Stomach smooth muscle (tissue), 2 donors: Measurements from ENCODE around the gene NCL.
A peak's percentile ranks its signal among the peaks of the same experiment; 100 is the strongest.

Experiments used
- H3K27ac ChIP-seq: one replicate; pipeline ENCODE4 v1.7.0; 2013; ENCODE audit warnings: mild to moderate bottlenecking, low read length, inconsistent platforms
- H3K27me3 ChIP-seq, 2 donors: one replicate each; pipeline ENCODE4 v1.7.0; 2013; ENCODE audit warnings: low read length in 2 of 2; ENCODE audit not compliant: insufficient read depth in 2 of 2, control insufficient read depth in 1 of 2
- H3K36me3 ChIP-seq, 2 donors: one replicate each; pipeline ENCODE4 v1.7.0; 2013; ENCODE audit warnings: low read length in 2 of 2; ENCODE audit not compliant: control insufficient read depth in 2 of 2, insufficient read depth in 2 of 2
- H3K4me1 ChIP-seq: one replicate; pipeline ENCODE4 v1.7.0; 2013; ENCODE audit warnings: low read length; ENCODE audit not compliant: control insufficient read depth, insufficient read depth
- H3K4me3 ChIP-seq, 2 donors: one replicate each; pipeline ENCODE4 v1.7.0; 2013; ENCODE audit warnings: low read length in 2 of 2
- H3K9ac ChIP-seq, 2 donors: one replicate each; pipeline ENCODE4 v1.7.0; 2013; ENCODE audit warnings: low read length in 2 of 2, mild to moderate bottlenecking in 1 of 2
- H3K9me3 ChIP-seq, 2 donors: one replicate each; pipeline ENCODE4 v1.7.0; 2013; ENCODE audit warnings: low read length in 2 of 2; ENCODE audit not compliant: control insufficient read depth in 2 of 2
- donor health status: healthy.
- donor health status: Pancreatic carcinoma.

NCL gene

DNA sequence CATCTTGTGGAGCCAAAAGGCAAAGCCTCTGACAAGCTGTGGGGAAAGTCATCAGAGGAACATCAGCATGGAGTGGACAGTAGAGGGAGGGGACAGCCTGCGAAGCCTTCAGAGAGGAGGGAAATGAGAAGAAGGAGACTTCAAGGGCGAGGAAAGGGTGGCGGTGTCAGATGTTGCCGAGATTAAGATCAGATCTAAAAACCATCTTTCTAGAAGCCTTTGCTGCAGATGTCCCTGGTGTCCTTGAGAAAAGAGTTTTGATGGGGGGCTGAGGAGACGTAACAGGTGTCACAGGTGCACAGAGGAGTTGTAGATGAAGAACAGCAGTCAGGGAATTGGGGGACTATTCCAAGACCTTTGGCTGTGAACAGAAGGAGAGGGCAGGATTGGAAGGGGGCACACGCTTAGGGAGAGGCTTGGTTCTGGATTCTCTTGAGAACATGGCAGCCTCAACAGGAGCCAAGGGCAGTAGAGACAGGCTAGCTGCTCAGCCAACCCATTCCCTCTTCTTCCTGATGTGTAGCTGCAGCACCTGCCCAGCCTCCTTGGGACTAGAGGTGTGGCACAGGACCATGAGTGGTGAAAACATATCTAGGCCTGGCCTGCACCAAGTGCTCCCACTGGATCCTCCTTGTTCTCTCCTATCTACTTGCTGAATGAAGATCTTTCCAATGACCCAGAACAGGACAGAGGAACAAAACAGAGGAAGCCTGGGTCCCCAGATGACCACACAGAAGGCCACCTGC, 22.7 kb upstream of the NCL start:
- H3K4me3 ChIP-seq, result no peak overlapping the region
- peaks cover 11% of the 10 kb centered on the region for H3K4me1 ChIP-seq
- no peak overlapping the region for H3K27ac ChIP-seq
- no peak overlapping the region for H3K9ac ChIP-seq
- H3K36me3 ChIP-seq, result no peaks in the 10 kb centered on the region
- H3K9me3 ChIP-seq, result no peaks in the 10 kb centered on the region
- no peaks in the 10 kb centered on the region for H3K27me3 ChIP-seq

DNA sequence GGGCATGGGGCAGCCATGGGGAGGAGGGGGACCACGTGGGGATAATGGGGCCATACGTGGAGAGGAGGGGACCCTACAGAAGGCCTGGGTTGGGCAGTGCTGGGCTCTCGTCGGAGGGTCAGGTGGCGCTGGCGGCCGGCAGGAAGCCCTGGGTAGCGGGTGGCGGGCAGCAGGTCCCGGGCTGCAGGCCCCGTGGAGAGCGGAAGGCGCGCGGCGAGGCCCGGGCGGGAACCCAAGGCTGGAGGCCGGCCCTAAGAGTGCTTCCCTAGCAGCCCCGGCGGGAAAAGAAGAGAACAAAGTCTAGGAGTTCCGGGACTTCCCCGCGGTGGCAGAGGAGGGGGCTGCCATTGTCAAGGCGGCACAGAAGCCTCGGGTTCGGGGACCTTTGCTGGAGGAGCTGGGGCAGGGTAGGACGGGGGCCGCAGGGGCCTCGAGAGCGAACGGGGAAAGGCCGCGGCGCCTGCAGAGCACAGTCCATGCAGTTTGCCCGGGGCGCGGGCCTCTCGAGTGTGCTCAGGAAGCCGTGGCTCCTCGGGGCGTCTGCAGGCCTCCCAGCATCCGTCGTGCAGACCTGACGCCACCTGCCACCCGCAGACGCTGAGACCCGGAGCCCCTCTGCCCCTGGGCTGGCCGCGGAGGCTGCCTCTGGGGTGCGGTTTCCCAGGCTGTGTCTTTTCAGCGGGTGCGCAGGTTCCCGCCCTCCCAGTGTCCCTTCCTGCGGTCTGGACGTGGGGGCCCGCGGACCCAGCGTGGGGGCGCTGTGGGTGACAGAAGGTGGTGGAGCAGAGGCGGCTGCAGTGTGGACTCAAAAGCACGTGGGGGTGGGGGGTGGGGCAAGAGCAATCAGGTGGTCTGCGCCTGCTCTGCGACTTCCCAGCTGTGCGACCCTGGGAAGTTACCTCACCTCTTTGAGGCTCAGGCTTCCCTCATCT, 19.4 kb upstream of the NCL start:
- Histone ChIP-seq H3K9me3 (no peaks in the 10 kb centered on the region), H3K27me3 (no peaks in the 10 kb centered on the region), H3K4me1 (peaks cover 11% of the 10 kb centered on the region), H3K27ac (peak overlapping the region; percentile 31), H3K36me3 (no peaks in the 10 kb centered on the region), H3K9ac (peak overlapping the region; percentile 69 to 75), H3K4me3 (peak overlapping the region; percentile 55 to 69)

DNA sequence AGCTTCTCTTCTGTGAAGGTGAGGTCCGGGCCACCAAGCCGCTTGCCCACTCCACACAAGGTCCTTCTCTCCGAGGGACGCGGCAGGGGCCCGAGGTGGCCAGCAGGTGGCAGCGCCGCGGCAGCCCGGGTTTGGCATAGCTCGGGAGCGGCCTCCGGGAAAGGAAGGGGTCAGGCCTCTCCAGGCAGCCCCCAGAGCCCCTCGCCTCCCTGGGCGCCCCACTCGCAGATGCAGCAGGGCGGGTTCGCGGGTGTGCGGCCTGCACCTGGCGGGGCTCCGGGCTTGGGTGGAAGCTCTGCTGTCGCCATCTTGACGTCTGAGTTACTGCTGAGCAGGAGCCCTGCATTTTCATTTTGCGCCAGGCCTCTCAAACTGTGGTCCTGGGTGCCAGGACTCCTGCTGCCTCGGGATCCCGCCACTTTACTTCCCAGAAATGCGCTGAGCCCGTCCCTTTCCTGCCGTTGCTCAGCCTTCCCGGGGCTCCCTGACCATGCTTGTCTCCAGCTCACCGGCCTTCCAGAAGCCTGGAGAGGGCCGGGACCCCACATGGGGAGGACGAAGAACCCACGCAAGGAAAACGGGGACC, 18.6 kb upstream of the NCL start:
- H3K4me3 ChIP-seq, result peak overlapping the region; percentile 55 to 69
- peaks cover 11% of the 10 kb centered on the region for H3K4me1 ChIP-seq
- peak overlapping the region; percentile 69 to 75 for H3K9ac ChIP-seq
- H3K9me3 ChIP-seq, result no peaks in the 10 kb centered on the region
- H3K36me3 ChIP-seq, result no peaks in the 10 kb centered on the region
- H3K27ac ChIP-seq, result peak overlapping the region; percentile 31
- no peaks in the 10 kb centered on the region for H3K27me3 ChIP-seq

DNA sequence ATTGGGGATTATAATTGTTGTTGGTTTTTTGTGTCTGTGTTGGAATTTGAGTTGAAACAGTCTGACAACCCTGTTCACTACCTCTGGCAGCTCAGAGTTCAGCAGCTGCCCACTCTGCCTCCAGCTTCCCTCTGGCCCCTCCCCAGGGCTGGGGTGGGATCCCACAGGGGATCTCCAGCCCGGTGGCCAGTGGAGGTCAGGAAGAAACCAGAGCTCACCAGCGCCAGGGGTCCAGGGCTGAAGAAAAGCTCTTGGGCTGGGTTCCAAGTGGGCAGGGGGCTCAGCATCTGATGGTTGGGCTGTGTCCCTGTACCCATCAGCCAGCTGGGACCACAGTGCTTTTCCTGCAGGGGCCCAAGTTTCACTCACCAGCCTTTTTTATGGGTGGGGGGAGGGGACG, 16.5 kb upstream of the NCL start:
- Histone ChIP-seq H3K4me1 (peaks cover 11% of the 10 kb centered on the region), H3K36me3 (no peaks in the 10 kb centered on the region), H3K27me3 (no peaks in the 10 kb centered on the region), H3K9ac (no peak overlapping the region), H3K9me3 (no peaks in the 10 kb centered on the region), H3K4me3 (no peak overlapping the region), H3K27ac (no peak overlapping the region)

DNA sequence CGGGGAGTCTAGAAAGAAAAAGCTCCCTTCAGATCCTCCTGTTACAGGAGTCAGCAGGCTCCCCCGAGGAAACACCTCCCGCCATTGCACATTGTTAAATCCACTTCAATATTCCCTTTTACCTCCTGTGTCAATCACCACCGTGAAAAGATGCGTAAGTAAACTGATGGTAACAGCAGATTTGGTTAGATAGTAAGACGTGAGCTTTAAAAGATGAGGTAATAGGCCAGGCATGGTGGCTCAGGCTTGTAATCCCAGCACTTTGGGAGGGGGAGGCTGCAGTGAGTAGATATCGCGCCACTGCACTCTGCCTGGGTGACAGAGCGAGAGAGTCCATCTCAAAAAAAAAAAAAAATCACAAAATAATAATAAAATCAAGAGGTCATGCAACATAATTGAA, 15.2 kb upstream of the NCL start:
- no peak overlapping the region for H3K27ac ChIP-seq
- H3K27me3 ChIP-seq, result no peaks in the 10 kb centered on the region
- H3K9me3 ChIP-seq, result no peaks in the 10 kb centered on the region
- no peak overlapping the region for H3K4me3 ChIP-seq
- H3K4me1 ChIP-seq, result peaks cover 11% of the 10 kb centered on the region
- no peaks in the 10 kb centered on the region for H3K36me3 ChIP-seq
- H3K9ac ChIP-seq, result no peak overlapping the region

DNA sequence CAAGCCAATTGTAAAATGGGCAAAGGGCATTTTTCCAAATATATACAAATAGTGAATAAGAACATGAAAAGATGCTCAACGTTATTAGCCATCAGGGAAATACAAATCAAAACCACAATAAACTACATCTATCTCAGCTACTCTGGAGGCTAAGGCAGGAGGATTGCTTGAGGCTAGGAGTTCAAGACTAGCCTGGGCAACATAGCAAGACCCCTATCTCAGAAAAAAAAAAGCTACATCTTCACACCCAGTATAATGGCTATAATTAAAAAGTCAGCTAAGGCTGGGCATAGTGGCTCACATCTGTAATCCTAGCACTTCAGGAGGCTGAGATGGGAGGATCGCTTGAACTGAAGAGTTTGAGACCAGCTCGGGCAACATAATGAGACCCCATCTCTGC, 12.6 kb upstream of the NCL start:
- Histone ChIP-seq H3K4me1 (no peaks in the 10 kb centered on the region), H3K36me3 (no peaks in the 10 kb centered on the region), H3K9me3 (no peaks in the 10 kb centered on the region), H3K27ac (no peak overlapping the region), H3K9ac (no peak overlapping the region), H3K4me3 (no peak overlapping the region), H3K27me3 (no peaks in the 10 kb centered on the region)

DNA sequence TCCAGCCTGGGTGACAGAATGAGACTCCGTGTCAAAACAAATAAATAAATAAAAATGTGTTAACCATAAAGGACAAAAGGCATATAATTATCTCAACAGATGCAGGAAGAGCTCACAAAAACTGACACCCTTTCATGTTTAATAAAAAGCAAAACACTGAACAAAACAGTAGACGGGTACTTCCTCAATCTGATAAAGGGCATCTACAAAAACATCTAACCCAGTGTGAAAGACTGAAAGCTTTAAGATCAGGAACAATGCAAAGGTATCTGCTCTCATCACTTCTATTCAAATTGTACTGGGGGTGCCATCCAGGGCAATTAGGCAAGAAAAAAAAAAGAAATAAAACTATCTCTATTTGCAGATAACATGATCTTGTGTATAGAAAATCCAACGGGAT, 11.7 kb upstream of the NCL start:
- Histone ChIP-seq H3K9ac (no peak overlapping the region), H3K36me3 (no peaks in the 10 kb centered on the region), H3K4me3 (no peak overlapping the region), H3K27me3 (no peaks in the 10 kb centered on the region), H3K4me1 (no peaks in the 10 kb centered on the region), H3K27ac (no peak overlapping the region), H3K9me3 (no peaks in the 10 kb centered on the region)

DNA sequence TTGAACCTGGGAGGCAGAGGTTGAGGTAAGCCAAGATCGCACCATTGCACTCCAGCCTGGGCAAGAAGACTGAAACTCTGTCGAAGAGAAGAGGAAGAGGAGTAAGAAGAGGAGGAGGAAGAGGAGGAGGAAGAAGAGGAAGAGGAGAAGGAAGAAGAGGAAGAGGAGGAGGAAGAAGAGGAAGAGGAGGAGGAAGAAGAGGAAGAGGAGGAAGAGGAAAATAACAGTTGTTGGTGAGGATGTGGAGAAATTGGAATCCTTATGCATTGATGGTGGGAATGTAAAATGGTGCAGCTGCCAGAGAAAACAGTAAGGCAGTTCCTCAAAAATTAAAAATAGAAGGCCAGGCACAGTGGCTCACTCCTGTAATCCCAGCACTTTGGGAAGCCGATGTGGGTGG, 8.5 kb upstream of the NCL start:
- H3K27ac ChIP-seq, result no peak overlapping the region
- H3K9me3 ChIP-seq, result no peaks in the 10 kb centered on the region
- no peaks in the 10 kb centered on the region for H3K36me3 ChIP-seq
- H3K27me3 ChIP-seq, result no peaks in the 10 kb centered on the region
- H3K9ac ChIP-seq, result no peak overlapping the region
- no peak overlapping the region for H3K4me3 ChIP-seq
- no peaks in the 10 kb centered on the region for H3K4me1 ChIP-seq

DNA sequence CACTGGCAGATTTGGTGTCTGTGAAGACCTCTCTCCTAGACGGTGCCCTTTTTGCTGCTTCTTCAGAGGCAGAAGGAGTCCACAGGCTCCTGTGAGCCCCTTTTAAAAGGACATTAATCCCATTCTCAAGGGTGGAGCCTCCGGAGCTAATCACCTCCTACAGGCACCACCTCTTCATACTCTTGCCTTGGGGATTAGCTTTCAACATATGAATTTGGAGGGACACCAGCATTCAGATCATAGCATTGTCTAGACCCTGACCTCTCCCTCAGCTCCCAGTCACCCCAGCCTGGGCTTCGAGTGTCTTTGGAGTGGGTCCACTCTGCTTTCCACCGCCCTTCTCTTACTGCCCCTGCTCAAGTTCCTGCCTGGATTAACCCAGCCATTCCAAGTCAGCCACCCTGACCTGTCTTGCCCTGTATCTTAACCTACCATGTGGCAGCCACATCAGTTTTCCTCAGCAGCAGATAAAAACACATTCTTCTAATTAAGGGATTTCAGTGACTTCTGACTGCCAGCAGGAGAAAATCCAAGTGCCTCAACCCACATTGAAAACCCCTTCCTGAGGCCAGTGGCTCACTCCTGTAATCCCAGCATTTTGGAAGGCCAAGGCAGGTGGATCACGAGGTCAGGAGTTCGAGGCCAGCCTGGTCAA, 6.1 kb upstream of the NCL start:
- no peaks in the 10 kb centered on the region for H3K27me3 ChIP-seq
- H3K4me3 ChIP-seq, result no peak overlapping the region
- no peak overlapping the region for H3K27ac ChIP-seq
- peaks cover 3% of the 10 kb centered on the region for H3K4me1 ChIP-seq
- H3K36me3 ChIP-seq, result no peaks in the 10 kb centered on the region
- H3K9ac ChIP-seq, result no peak overlapping the region
- H3K9me3 ChIP-seq, result no peaks in the 10 kb centered on the region

DNA sequence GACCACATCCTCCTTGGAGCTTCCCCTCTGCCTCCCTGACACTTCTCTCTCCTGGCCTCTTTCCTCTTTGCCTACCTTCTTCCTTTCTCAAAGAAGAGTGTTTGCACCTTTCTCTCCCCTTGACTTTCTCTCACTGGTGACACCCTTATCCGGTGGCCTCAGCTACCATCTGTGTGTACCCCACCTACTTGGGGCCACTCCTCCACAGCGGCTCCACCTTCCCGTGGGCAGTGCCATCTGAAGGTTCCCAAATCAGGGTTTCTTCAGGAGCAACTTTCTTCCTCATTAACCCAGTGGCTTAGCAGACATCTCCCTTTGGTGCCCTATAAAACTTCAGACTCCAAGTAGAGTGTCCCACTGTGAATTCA, 5.3 kb upstream of the NCL start:
- Histone ChIP-seq H3K9ac (no peak overlapping the region), H3K27ac (no peak overlapping the region), H3K9me3 (no peaks in the 10 kb centered on the region), H3K36me3 (no peaks in the 10 kb centered on the region), H3K4me3 (no peak overlapping the region), H3K27me3 (no peaks in the 10 kb centered on the region), H3K4me1 (peaks cover 8% of the 10 kb centered on the region)
